H1 (cell line): ENCODE data around the gene GUCY2D. TPM values are rescaled to one million over a fixed set of nuclear protein-coding genes. Genes with fewer than 3 reads are reported as not detected.

Source experiments
- polyA plus RNA-seq, 7 experiments: library from polyadenylated mRNA; depleted of rRNA in 3 of 7; stranded (reverse) in 5 of 7; unstranded in 2 of 7; fragments of >200 nt in 5 of 7; fragments of 200-250 nt in 2 of 7; gene quantifications; 1 replicate in 5 of 7; 2 replicates in 1 of 7; 4 replicates in 1 of 7; pipeline versions ENCODE4 v1.2.1 to v1.2.3, GENCODE V29; 2011 to 2013; ENCODE audit warnings: missing spikeins in 2 of 7, mixed read lengths in 2 of 7
- total RNA-seq: library from RNA; stranded (reverse); fragmentation: NEBNext Ultra II Directional; extraction: Animal tissue kit (Norgen Biotek cat#: 25700); gene quantifications from 2 replicates; pipeline ENCODE4 v1.2.1, GENCODE V29; 2021
- TF ChIP-seq, protein P1 (sequence below): IDR thresholded peaks from 2 replicates; pipeline ENCODE4 v1.6.1; 2011; ENCODE audit warnings: low read length, improper control_type of control experiment

GUCY2D gene
- total and polyA plus RNA-seq, 2 of the 8 experiments (the other 6 are each of a cell fraction or from before 2014, with no cell fraction given) = 0.20 to 0.48 TPM

GRCh38 chr17:8014558-8014850, 12.1 kb downstream of the GUCY2D start (continued):
- TF ChIP-seq, protein P1, sequence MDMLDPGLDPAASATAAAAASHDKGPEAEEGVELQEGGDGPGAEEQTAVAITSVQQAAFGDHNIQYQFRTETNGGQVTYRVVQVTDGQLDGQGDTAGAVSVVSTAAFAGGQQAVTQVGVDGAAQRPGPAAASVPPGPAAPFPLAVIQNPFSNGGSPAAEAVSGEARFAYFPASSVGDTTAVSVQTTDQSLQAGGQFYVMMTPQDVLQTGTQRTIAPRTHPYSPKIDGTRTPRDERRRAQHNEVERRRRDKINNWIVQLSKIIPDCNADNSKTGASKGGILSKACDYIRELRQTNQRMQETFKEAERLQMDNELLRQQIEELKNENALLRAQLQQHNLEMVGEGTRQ = no peak
